HG02798 (cell line): ENCODE results near the gene XPR1.
A peak's percentile ranks its signal among the peaks of the same experiment; 100 is the strongest.

Experiments
- ATAC-seq: cut with Tn5 transposase; IDR thresholded peaks from one replicate; pipeline ENCODE4 v1.9.1; 2021; ENCODE audit warnings: mild to moderate bottlenecking; ENCODE audit not compliant: unreplicated experiment, poor library complexity

Gene XPR1

DNA sequence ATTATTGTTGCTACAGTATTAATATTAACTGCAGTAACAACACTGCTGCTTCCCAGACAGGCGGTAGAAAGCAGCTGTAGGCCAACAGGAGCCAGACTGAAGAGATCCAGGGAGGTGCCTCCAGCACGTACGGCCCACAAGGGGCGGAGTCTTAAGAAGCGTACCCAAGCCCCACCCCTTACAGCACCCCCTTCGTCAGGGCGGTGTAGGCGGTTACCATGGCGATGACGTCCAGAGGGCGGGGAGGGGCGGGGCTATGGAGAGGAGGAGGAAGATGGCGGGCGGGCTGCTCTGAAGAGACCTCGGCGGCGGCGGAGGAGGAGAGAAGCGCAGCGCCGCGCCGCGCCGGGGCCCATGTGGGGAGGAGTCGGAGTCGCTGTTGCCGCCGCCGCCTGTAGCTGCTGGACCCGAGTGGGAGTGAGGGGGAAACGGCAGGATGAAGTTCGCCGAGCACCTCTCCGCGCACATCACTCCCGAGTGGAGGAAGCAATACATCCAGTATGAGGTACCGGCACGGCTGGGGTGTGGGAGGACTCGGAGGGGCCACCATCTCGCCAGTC lies at the start of gene XPR1:
TSS of gene XPR1 (plus strand) at position 257 of the 560 bp plus-strand sequence. CDS start at position 437, 180 bp downstream.
- peak; percentile 97 for ATAC-seq

- no peak for ATAC-seq
Observed at GRCh38 chr1:180584869-180585268, 47.0 kb upstream of the XPR1 start.

DNA sequence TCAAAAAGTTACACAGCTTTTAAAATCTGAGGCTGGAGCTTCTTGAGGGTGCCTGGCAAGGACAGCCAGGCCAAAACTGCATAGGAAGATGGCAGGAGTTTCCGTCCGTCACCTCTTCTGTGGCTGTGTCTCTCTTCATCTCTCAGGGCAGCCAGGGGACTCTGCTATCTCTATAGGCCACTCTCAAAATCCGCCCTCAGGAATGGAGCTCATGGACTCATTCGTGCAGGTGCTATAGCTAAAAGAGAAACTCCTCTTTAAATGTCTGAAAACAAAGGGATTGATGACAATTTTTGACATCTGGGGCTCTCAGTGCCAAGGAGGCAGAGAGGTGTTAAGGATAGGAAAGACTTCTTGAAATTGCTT lies 45.8 kb upstream of the XPR1 start:
- no peak for ATAC-seq

- ATAC-seq = no peak
Observed at GRCh38 chr1:180586671-180587155, 45.1 kb upstream of the XPR1 start.

DNA sequence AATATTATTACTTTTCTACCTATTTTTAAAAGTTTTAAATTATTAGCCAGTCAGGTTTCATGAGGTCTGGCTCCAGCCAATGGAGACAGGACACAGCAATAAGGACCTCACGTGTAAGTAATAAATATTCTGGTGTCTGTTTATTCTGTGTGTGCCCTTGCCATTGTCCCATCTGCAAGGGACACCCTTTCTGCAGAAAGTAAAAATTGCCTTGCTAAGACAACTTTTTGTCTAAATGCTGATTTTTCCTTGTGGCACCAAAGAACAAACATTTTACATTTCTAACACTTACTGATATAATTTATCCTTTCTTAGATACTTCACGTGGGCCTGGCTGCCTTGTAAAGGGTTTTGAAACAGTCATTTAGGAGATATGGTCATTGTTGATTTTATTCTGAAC lies 43.7 kb upstream of the XPR1 start:
- no peak for ATAC-seq

GRCh38 chr1:180590889-180591288 lies 40.9 kb upstream of the XPR1 start:
- no peak for ATAC-seq

DNA sequence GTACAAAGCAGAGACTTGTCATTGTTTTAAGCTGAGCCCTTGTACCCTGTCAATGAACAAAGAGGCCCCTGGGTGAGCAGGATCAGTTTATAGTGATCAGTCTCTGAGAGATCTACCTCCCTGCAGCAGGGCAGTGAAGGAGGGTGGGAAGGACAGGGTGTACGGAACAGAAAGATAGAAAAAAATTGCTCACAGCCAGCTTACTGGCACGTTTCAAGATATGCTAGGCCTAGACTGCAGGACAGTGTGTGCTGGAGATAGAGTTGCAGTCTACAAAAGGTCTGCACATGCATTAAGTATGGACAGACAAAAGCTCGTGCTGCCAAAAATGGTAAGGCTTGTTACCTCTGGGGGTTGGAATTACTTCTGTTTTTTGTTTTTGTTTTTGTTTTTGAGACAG lies 38.4 kb upstream of the XPR1 start:
- ATAC-seq = no peak

- no peak for ATAC-seq
Observed at GRCh38 chr1:180594723-180595122, 37.1 kb upstream of the XPR1 start.

- ATAC-seq = no peak
Observed at GRCh38 chr1:180595966-180596365, 35.9 kb upstream of the XPR1 start.

DNA sequence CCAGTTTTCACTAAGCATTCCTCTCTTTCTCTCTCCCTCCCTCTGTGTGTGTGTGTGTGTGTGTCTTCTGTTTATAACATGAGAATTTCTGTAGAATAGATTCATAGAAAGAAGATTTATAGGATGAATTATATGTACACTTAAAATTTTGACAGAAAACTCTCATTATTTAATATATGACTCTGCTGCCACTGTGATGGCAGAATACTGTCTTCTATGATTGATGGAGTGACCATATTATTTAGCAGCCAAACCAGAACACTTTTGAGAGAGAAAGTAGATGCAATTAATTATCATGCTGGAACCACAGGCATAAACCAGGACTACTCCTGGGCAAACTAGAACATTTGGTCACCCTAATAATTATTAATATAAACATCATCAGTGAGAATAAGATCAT lies 34.3 kb upstream of the XPR1 start:
- no peak for ATAC-seq

GRCh38 chr1:180598333-180598974 lies 33.4 kb upstream of the XPR1 start:
- no peak for ATAC-seq

GRCh38 chr1:180600343-180600742 lies 31.5 kb upstream of the XPR1 start:
- ATAC-seq = no peak

DNA sequence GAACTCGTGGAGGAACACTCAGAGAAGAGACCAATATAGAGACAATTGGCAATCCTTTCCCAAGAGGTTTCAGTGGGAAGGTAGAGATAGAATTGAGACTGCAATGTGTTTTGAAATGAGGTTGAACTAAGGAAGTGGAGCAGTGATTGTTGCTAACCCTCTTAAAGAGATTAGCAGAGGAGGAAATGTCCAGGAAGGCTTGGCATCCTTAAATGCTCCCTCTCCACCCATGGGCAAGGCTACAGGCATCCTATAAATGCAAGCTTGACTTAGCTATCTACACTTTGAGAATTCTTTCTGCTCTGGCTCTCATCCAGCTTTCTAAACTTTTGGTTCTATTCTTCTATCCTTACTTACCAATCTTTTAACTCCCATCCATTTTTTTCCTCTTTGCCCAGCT lies 30.3 kb upstream of the XPR1 start:
- no peak for ATAC-seq

DNA sequence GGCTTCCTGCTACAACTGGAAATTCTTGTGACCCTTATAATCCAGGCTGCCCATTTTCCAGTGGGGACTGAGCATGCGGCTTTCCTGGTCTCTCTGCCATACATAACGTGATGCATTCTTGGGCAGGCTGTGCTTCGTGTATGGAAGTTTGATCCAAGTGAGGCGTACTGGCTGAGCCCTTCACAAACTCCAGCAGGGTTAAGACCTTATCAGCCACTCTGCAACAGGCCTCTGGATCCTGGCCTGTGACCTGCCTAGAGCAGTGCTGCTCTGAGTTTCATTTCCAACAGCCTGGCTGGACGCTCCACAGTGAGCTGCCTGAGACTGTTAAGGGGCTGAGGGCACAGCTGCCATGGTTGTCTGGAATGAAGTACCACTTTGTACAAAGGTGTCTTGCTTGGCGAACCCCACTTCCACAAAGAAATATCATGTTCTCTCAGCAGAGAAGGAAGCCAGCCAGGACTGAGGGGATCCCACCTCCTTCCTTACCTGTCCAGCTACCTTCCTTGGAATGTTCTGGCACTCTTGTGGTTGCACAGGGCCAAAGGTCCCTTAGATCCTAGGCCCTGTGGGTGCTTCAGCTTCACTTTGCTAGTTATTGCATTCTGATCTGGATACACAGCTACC lies 28.5 kb upstream of the XPR1 start:
- ATAC-seq = no peak

DNA sequence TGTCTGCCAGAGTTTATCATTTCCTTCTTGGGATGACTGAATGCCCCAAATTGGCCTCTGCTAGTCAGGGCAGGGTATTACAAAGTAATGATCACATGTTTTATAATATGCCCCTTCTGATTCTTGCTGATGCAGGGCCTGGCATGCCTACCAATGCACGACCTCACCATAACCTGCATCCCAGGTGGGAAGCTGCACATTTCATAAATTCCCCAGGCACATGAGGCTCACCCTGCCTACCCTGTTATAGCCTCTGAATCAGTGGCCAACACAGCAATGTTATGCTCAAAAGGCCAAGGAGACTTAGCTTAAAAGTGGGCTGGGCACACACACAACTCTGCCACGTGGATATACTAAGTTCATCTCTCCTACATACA lies 28.0 kb upstream of the XPR1 start:
- no peak for ATAC-seq

- no peak for ATAC-seq
Observed at GRCh38 chr1:180606155-180606554, 25.7 kb upstream of the XPR1 start.

GRCh38 chr1:180609643-180610555 lies 21.9 kb upstream of the XPR1 start:
- no peak for ATAC-seq

DNA sequence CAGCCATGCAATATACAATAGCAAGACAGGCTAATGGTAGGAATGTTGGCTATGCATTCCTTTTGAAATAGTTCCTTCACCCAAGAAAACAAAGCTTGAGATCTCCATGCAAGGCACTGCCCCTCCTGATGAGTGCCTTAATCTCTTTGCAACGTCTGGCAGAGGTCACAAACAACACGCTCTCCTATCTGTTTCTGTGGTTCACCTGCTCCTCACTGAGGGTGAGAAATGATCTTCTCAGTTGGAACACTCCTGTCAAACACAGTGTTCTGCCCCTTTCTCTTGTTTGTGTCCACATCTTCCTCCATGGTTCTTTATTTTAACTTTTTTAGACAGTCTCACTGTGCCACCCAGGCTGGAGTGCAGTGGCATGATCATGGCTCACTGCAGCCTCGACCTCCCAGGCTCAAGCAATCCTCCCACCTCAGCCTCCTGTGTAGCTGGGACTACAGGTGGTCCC lies 21.2 kb upstream of the XPR1 start:
- no peak for ATAC-seq

- ATAC-seq = no peak
Observed at GRCh38 chr1:180611016-180611930, 20.5 kb upstream of the XPR1 start.

DNA sequence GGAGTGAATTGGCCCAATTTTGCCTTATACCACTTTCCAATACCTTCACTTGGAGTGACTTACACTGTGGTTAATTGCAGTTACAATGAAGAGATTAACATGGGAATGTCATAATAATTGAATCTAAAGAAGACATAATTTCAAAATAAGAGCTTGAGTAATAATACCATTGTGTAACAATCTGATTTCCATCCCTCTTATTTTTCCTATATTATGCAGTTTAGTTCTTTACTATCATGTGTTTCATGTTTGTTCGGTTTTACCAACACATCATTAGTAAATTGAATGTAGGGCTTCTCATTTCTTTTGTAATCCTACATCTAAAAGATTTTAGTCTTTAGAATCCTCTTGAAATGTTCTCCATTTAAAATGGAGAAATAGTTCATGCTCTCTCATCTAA lies 19.2 kb upstream of the XPR1 start:
- no peak for ATAC-seq
